Cardiac muscle cell (in vitro differentiated cells and primary cell): ENCODE measurements around the gene LRP1B. TPM values are rescaled to one million over a fixed set of nuclear protein-coding genes. Genes with fewer than 3 reads are reported as not detected.

Source experiments
- DNase-seq, 2 donors: peaks; one replicate each; pipeline versions ENCODE4 v3.0.0 to v3.0.0-alpha.2; 2010 to 2017; ENCODE audit warnings: low read depth in 1 of 2, low spot score in 1 of 2
- H3K27ac ChIP-seq: fragments of 200-600 bp; sonication (generic); 2 replicates; pipeline ENCODE4 v1.5.1; 2016
- H3K27me3 ChIP-seq: fragments of 200-600 bp; sonication (generic); 2 replicates; pipeline ENCODE4 v1.6.0; 2016; ENCODE audit warnings: control low read depth
- H3K36me3 ChIP-seq: fragments of 200-600 bp; sonication (generic); 2 replicates; pipeline ENCODE4 v1.5.1; 2016; ENCODE audit warnings: control low read depth
- H3K4me1 ChIP-seq: fragments of 200-600 bp; sonication (generic); 2 replicates; pipeline ENCODE4 v1.8.1; 2017; ENCODE audit warnings: low read depth, mild to moderate bottlenecking, mixed run types
- H3K4me3 ChIP-seq: fragments of 200-600 bp; sonication (generic); 2 replicates; pipeline ENCODE4 v1.5.1; 2016; ENCODE audit warnings: mild to moderate bottlenecking
- H3K9me3 ChIP-seq: fragments of 200-600 bp; sonication (generic); 2 replicates; pipeline ENCODE4 v1.5.1; 2017; ENCODE audit warnings: low read depth, mild to moderate bottlenecking, control low read depth
- CTCF ChIP-seq: IDR thresholded peaks from 2 replicates; pipeline ENCODE4 v1.5.1; 2012; ENCODE audit warnings: low read depth, mild to moderate bottlenecking, low read length
- polyA plus RNA-seq: library from polyadenylated mRNA; unstranded; fragments of >200 nt; fragmentation: Nextera tagmentation; extraction: Ambion mirVana; gene quantifications from 2 replicates; pipeline ENCODE4 v1.2.1, GENCODE V29; 2016
- total RNA-seq: library from RNA; depleted of rRNA; stranded (reverse); fragments of >200 nt; gene quantifications from 2 replicates; pipeline ENCODE4 v1.2.3, GENCODE V29; 2016

The LRP1B gene
- total and polyA plus RNA-seq, 2 experiments from 2014 or later, result 1.2 to 2.5 TPM

- Histone ChIP-seq H3K9me3 (no peaks in the 10 kb centered on the region), H3K4me1 (no peaks in the 10 kb centered on the region), H3K27ac (no peak overlapping the region), H3K4me3 (no peak overlapping the region), H3K36me3 (no peaks in the 10 kb centered on the region), H3K27me3 (no peaks in the 10 kb centered on the region)
- TF ChIP-seq CTCF, result no peak
- no peak for DNase-seq
Observed at GRCh38 chr2:141364821-141365220, 766.0 kb downstream of the LRP1B start.

- no peak overlapping the region for H3K4me3 ChIP-seq
- H3K27ac ChIP-seq, result no peak overlapping the region
- no peak for DNase-seq
- no peaks in the 10 kb centered on the region for H3K27me3 ChIP-seq
- H3K9me3 ChIP-seq, result no peaks in the 10 kb centered on the region
- no peak for TF ChIP-seq CTCF
- no peaks in the 10 kb centered on the region for H3K36me3 ChIP-seq
- no peaks in the 10 kb centered on the region for H3K4me1 ChIP-seq
Observed at GRCh38 chr2:141362311-141362710, 768.5 kb downstream of the LRP1B start.

- DNase-seq, result no peak
- Histone ChIP-seq H3K4me1 (no peaks in the 10 kb centered on the region), H3K4me3 (no peak overlapping the region), H3K27ac (no peak overlapping the region), H3K36me3 (no peaks in the 10 kb centered on the region), H3K9me3 (no peaks in the 10 kb centered on the region), H3K27me3 (no peaks in the 10 kb centered on the region)
- no peak for TF ChIP-seq CTCF
Observed at GRCh38 chr2:141348481-141348880, 782.3 kb downstream of the LRP1B start.

- Histone ChIP-seq H3K4me1 (no peaks in the 10 kb centered on the region), H3K9me3 (no peaks in the 10 kb centered on the region), H3K27ac (no peak overlapping the region), H3K27me3 (no peaks in the 10 kb centered on the region), H3K4me3 (no peak overlapping the region), H3K36me3 (no peaks in the 10 kb centered on the region)
- TF ChIP-seq CTCF, result no peak
- DNase-seq, result peak in 1 of 2 donors; percentile 94
Observed at GRCh38 chr2:141341444-141341843, 789.4 kb downstream of the LRP1B start.

- no peak overlapping the region for H3K4me3 ChIP-seq
- H3K9me3 ChIP-seq, result no peaks in the 10 kb centered on the region
- H3K27ac ChIP-seq, result no peak overlapping the region
- no peaks in the 10 kb centered on the region for H3K36me3 ChIP-seq
- H3K4me1 ChIP-seq, result no peaks in the 10 kb centered on the region
- H3K27me3 ChIP-seq, result no peaks in the 10 kb centered on the region
- peak in 1 of 2 donors; percentile 65 for DNase-seq
- TF ChIP-seq CTCF, result no peak
Observed at GRCh38 chr2:141331127-141331526, 799.7 kb downstream of the LRP1B start.

GRCh38 chr2:141329964-141330363 lies 800.9 kb downstream of the LRP1B start:
- H3K36me3 ChIP-seq, result no peaks in the 10 kb centered on the region
- TF ChIP-seq CTCF, result no peak
- no peak overlapping the region for H3K4me3 ChIP-seq
- H3K27ac ChIP-seq, result no peak overlapping the region
- peak in 1 of 2 donors; percentile 21 for DNase-seq
- H3K9me3 ChIP-seq, result no peaks in the 10 kb centered on the region
- no peaks in the 10 kb centered on the region for H3K27me3 ChIP-seq
- H3K4me1 ChIP-seq, result no peaks in the 10 kb centered on the region
